ENCODE measurements around the gene NECTIN4. TPM values are rescaled to one million over a fixed set of nuclear protein-coding genes. Genes with fewer than 3 reads are reported as not detected.

NECTIN4 gene
- total and polyA plus RNA-seq, 2 of the 8 experiments (the other 6 are each of a cell fraction or from before 2014, with no cell fraction given) = 0.19 to 0.71 TPM

- Histone ChIP-seq H3K4me3 (ENCODE audit: extremely low read depth in 1 of 4, insufficient read depth in 2 of 4, low read depth in 3 of 4, low read length in 4 of 4) (peak overlapping the region; percentile 71 to 97 (median 84)), H3K27me3 (replicated peaks in 1 of 4; ENCODE audit: control insufficient read depth in 3 of 4, extremely low read depth in 1 of 4, insufficient read depth in 3 of 4, low read length in 3 of 4) (no peaks in the 10 kb centered on the region), H2BK120ac (replicated peaks; ENCODE audit: low read depth, low read length) (no peak overlapping the region), H2AFZ (ENCODE audit: low read length) (no peak overlapping the region), H4K8ac (ENCODE audit: extremely low read depth, insufficient read depth, low read length) (peak overlapping the region; percentile 95; the same call in 1 of the 2 replicates), H3K9me3 (ENCODE audit: insufficient read depth in 2 of 2, low read depth in 1 of 2, low read length in 1 of 2) (no peaks in the 10 kb centered on the region), H2BK12ac (ENCODE audit: low read depth, low read length) (no peak overlapping the region), H3K79me2 (ENCODE audit: control insufficient read depth in 1 of 2, insufficient read depth in 2 of 2, low read length in 2 of 2) (peaks cover 0 to 56% of the 10 kb centered on the region in 2 experiments; a peak in 3 of 4 replicates), H3K23ac (ENCODE audit: insufficient read length) (no peak overlapping the region), H2BK15ac (ENCODE audit: low read length) (0 out of 2 replicates have a peak overlapping the region, but pooled peaks have one; percentile 81), H3K27ac (ENCODE audit: low read depth, low read length) (peak overlapping the region; percentile 95; the same call in 1 of the 2 replicates), H3K79me1 (ENCODE audit: low read depth, low read length) (peaks cover 9% of the 10 kb centered on the region), H3K4ac (replicated peaks; ENCODE audit: insufficient read length, low read depth, low read length) (peak overlapping the region; percentile 58), H4K91ac (replicated peaks; ENCODE audit: insufficient read length, low read length) (peak overlapping the region; percentile 61), H2BK20ac (ENCODE audit: low read length) (no peak overlapping the region), H3K36me3 (ENCODE audit: control insufficient read depth in 2 of 4, insufficient read depth in 4 of 4, low read length in 3 of 4) (peaks cover 0 to 28% (median 10%) of the 10 kb centered on the region in 4 experiments; a peak in 6 of 8 replicates), H2BK5ac (ENCODE audit: low read depth, low read length) (peak overlapping the region; percentile 87), H3K23me2 (ENCODE audit: low read depth, low read length) (peaks cover 9% of the 10 kb centered on the region), H3K14ac (ENCODE audit: insufficient read length) (peak overlapping the region; percentile 23), H2AK5ac (ENCODE audit: low read depth, low read length) (no peak overlapping the region), H3K9ac (replicated peaks in 1 of 4; ENCODE audit: extremely low read depth in 1 of 4, low read depth in 3 of 4, low read length in 3 of 4) (peak overlapping the region in 3 of 4 experiments; percentile 64 to 85 (median 83); a peak in 5 of 7 replicates), H4K20me1 (replicated peaks in 1 of 2; ENCODE audit: control insufficient read depth in 1 of 2, insufficient read depth in 2 of 2, low read length in 2 of 2) (peaks cover 2% of the 10 kb centered on the region in 2 experiments), H3K4me1 (replicated peaks in 1 of 4; ENCODE audit: control insufficient read depth in 3 of 4, insufficient read depth in 4 of 4, low read length in 3 of 4) (no peaks in the 10 kb centered on the region; a peak in 1 of 7 replicates), H4K5ac (ENCODE audit: insufficient read length, low read depth, low read length) (peak overlapping the region; percentile 79), H3K18ac (ENCODE audit: extremely low read depth, low read length) (peak overlapping the region; percentile 55), H3K4me2 (ENCODE audit: insufficient read depth in 1 of 2, low read depth in 2 of 2, low read length in 2 of 2) (peak overlapping the region; percentile 75 to 78), H3K56ac (replicated peaks; ENCODE audit: insufficient read length, low read depth, low read length) (peak overlapping the region; percentile 43)
- ChIA-PET POLR2A (ENCODE audit: partially characterized antibody) (interaction anchor here (0.6 to 9.6 kb wide), 20 partner anchors 10 to 220 kb away, joined by 3 to 130 read pairs (median 6); partner anchors contain the start of genes ADAMTS4, B4GALT3, F11R and KLHDC9), CTCF (ENCODE audit: partially characterized antibody) (interaction anchor here (0.9 to 2.7 kb wide), 5 partner anchors 9 to 35 kb away, joined by 3 to 10 read pairs (median 5); partner anchors contain the start of genes KLHDC9, PPOX and UFC1)
- WGBS, 2 experiments (ENCODE audit: extremely low coverage in 1 of 2, insufficient coverage in 1 of 2, insufficient read length in 1 of 2, insufficient replicate concordance in 2 of 2, low coverage in 1 of 2, low lambda C conversion rate in 2 of 2, missing lambda C conversion rate in 1 of 2) = 4% methylated on average over 11 of the region's 22 CpGs; no CpG with 5 or more reads in 1 of the 2 experiments
- no peak for FAIRE-seq
- TF ChIP-seq KDM1A (IDR thresholded peaks at IDR 0.05; ENCODE audit: borderline replicate concordance, low read length) (no peak), TBP (IDR thresholded peaks at IDR 0.05; ENCODE audit: low read depth, low read length) (no peak), HDAC2 (IDR thresholded peaks at IDR 0.05; ENCODE audit: borderline replicate concordance in 1 of 2, low read depth in 2 of 2, low read length in 2 of 2) (peak in 1 of 2 experiments; percentile 88; a peak in 1 of 4 replicates), RBBP5 (IDR thresholded peaks at IDR 0.05; ENCODE audit: borderline replicate concordance, low read depth, low read length) (no peak), SAP30 (IDR thresholded peaks at IDR 0.05; ENCODE audit: insufficient read depth, insufficient replicate concordance, low read length) (peak; percentile 68), MAX (IDR thresholded peaks at IDR 0.05) (no peak; the same call in 1 of the 2 replicates), ASH2L (IDR thresholded peaks at IDR 0.05; ENCODE audit: low read length) (peak; percentile 80), EGR1 (IDR thresholded peaks at IDR 0.05; ENCODE audit: borderline replicate concordance, low read depth, low read length) (no peak)
- TF ChIP-seq, protein P1, sequence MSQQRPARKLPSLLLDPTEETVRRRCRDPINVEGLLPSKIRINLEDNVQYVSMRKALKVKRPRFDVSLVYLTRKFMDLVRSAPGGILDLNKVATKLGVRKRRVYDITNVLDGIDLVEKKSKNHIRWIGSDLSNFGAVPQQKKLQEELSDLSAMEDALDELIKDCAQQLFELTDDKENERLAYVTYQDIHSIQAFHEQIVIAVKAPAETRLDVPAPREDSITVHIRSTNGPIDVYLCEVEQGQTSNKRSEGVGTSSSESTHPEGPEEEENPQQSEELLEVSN (IDR thresholded peaks at IDR 0.05) = peak; percentile 79
- no peak for DNase-seq (ENCODE audit: low read depth in 1 of 2, low spot score in 2 of 2)
These were observed 42.4 kb upstream of the NECTIN4 start for GRCh38 chr1:161131523-161132409.
